MM.1S (cell line): ENCODE results near the gene PREB.
A peak's percentile ranks its signal among the peaks of the same experiment; 100 is the strongest.

Experiments used
- DNase-seq: peaks from one replicate; pipeline ENCODE4 v3.0.0-alpha.2; 2015
- H2AFZ ChIP-seq: fragments of 300-600 bp; sonication (generic); 2 replicates; pipeline ENCODE4 v1.6.0; 2016; ENCODE audit warnings: antibody characterized with exemption, low read length
- H3F3A ChIP-seq: fragments of 300-600 bp; sonication (generic); 2 replicates; pipeline ENCODE4 v1.6.1; 2016; ENCODE audit warnings: mild to moderate bottlenecking, antibody characterized with exemption, low read length, moderate library complexity, mixed read lengths; ENCODE audit not compliant: insufficient read depth
- H3K27ac ChIP-seq: fragments of 300-600 bp; sonication (generic); 2 replicates; pipeline ENCODE4 v1.5.1; 2016; ENCODE audit warnings: mild to moderate bottlenecking, low read length
- H3K27me3 ChIP-seq: fragments of 300-600 bp; sonication (generic); replicated peaks from 2 replicates; pipeline ENCODE4 v1.6.0; 2016; ENCODE audit warnings: low read length; ENCODE audit not compliant: insufficient read depth
- H3K36me3 ChIP-seq: fragments of 300-600 bp; sonication (generic); replicated peaks from 2 replicates; pipeline ENCODE4 v1.6.1; 2016; ENCODE audit warnings: mild to moderate bottlenecking, low read length, mixed read lengths; ENCODE audit not compliant: insufficient read depth
- H3K4me1 ChIP-seq: fragments of 300-600 bp; sonication (generic); 2 replicates; pipeline ENCODE4 v1.6.1; 2016; ENCODE audit warnings: low read length, mixed read lengths
- H3K4me2 ChIP-seq: fragments of 300-600 bp; sonication (generic); 2 replicates; pipeline ENCODE4 v1.6.0; 2016; ENCODE audit warnings: low read depth, low read length
- H3K4me3 ChIP-seq: fragments of 300-600 bp; sonication (generic); 2 replicates; pipeline ENCODE4 v1.5.1; 2016; ENCODE audit warnings: low read length, mixed read lengths
- H3K79me2 ChIP-seq: fragments of 300-600 bp; sonication (generic); 2 replicates; pipeline ENCODE4 v1.6.1; 2016; ENCODE audit warnings: mixed run types, low read length, mixed read lengths
- H3K9ac ChIP-seq: fragments of 300-600 bp; sonication (generic); 2 replicates; pipeline ENCODE4 v1.6.1; 2016; ENCODE audit warnings: low read length, mixed read lengths
- H3K9me2 ChIP-seq: fragments of 300-600 bp; sonication (generic); replicated peaks from 2 replicates; pipeline ENCODE4 v1.6.1; 2016; ENCODE audit warnings: mild to moderate bottlenecking, low read length, mixed read lengths; ENCODE audit not compliant: insufficient read depth
- H3K9me3 ChIP-seq: fragments of 300-600 bp; sonication (generic); replicated peaks from 2 replicates; pipeline ENCODE4 v1.6.1; 2016; ENCODE audit warnings: mild to moderate bottlenecking, low read length, mixed read lengths; ENCODE audit not compliant: insufficient read depth
- H4K20me1 ChIP-seq: fragments of 300-600 bp; sonication (generic); 2 replicates; pipeline ENCODE4 v1.6.1; 2016; ENCODE audit warnings: mild to moderate bottlenecking, low read length, moderate library complexity, mixed read lengths; ENCODE audit not compliant: insufficient read depth
- EZH2 ChIP-seq: fragments of 300-600 bp; sonication (generic); optimal IDR thresholded peaks from 2 replicates; pipeline ENCODE3; 2017; ENCODE audit warnings: low read depth, mild to moderate bottlenecking, antibody characterized with exemption, low read length, mixed read lengths
- EZH2phosphoT487 ChIP-seq: fragments of 300-600 bp; sonication (generic); IDR thresholded peaks from 2 replicates; pipeline ENCODE4 v1.6.1; 2018; ENCODE audit warnings: antibody characterized with exemption, low read length
- TF ChIP-seq, protein P1 (sequence below): fragments of 300-600 bp; sonication (generic); IDR thresholded peaks from 2 replicates; pipeline ENCODE4 v1.5.1; 2016; ENCODE audit warnings: antibody characterized with exemption, low read length, mixed read lengths

Gene PREB

DNA sequence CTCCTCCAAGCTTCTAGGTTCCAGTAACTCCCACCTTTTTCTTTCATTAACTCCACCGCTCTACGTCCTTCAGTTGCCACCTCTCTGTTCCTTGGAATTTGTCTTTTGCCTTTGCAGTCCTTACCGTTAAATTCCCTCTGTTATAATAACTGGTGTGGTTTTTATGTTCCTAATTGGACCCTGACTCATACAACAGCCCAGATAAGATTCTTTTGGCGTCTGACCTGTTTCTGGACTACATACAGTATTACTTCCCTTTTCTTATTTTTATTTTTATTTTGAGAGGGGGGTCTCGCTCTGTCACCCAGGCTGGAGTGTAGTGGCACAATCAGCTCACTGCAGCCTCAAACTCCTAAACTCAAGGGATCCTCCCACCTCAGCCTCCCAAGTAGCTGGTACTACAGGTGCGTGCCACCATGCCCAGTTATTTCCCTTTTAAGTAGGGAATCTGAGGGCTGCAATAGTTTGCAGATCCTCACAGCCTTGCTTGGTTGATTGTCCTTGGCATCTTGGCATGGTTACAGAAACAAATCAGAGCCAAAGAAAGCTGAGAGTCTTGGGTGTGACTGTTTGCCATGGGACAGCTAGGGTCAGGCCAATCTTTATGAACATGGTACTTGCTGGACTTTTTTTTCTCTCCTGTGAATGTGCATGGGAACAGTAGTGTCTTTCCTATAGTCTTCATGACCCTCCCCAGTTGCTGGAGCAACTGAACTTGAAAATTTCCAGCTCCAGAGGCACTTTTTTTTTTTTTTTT, 36.3 kb upstream of the PREB start:
- Histone ChIP-seq H3K27ac (no peak overlapping the region), H3K79me2 (no peaks in the 10 kb centered on the region), H3K36me3 (no peaks in the 10 kb centered on the region), H2AFZ (no peak overlapping the region), H4K20me1 (no peaks in the 10 kb centered on the region), H3K9ac (no peak overlapping the region), H3F3A (peaks cover 4% of the 10 kb centered on the region), H3K4me3 (no peak overlapping the region), H3K4me1 (peaks cover 17% of the 10 kb centered on the region), H3K9me3 (no peaks in the 10 kb centered on the region), H3K27me3 (no peaks in the 10 kb centered on the region), H3K9me2 (no peaks in the 10 kb centered on the region), H3K4me2 (no peak overlapping the region)
- no peak for DNase-seq
- TF ChIP-seq EZH2phosphoT487 (no peak), EZH2 (no peak)

DNA sequence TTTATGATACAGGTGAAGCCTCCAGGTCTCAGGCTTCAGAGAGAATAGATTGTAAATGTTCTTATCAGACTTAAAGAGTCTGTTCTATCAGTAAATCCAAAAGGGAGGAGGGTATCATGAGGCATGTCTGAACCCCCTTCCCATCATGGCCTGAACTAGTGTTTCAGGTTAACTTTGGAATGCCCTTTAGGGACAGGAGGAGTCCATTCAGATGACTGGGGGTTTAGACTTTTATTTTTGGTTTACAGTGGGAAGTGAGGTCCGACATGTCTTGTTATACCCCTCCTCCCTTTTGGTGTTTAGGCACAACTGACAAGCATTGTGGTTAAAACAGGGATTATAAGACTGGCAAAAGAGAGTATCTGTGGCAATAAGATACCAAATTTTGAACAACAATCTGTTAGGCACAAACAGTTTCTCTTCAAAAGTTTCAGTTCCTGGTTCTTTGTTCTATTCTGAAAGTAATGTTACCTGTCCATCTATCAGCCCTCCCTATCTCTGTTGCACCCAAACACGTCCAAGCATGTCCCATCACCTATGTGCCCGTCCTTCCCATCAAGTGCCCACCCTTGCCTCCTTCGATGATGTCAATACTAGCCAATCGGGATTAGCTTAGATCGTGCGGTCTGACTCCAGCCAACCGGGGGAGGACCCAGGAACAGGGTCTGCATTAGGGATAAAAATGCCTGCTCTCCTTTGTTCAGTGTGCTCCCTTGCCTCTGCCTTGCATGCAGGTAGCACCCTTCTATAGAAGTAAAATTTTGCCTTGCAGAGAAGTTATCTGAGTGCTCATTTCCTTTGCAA, 30.7 kb upstream of the PREB start:
- Histone ChIP-seq H4K20me1 (no peaks in the 10 kb centered on the region), H3K9me2 (no peaks in the 10 kb centered on the region), H3K9ac (peak overlapping the region; percentile 37; the same call in 1 of the 2 replicates), H3K27ac (peak overlapping the region; percentile 90), H3K4me3 (peak overlapping the region; percentile 18; the same call in 1 of the 2 replicates), H3K4me1 (peaks cover 57% of the 10 kb centered on the region), H3K9me3 (no peaks in the 10 kb centered on the region), H3K27me3 (no peaks in the 10 kb centered on the region), H3K79me2 (no peaks in the 10 kb centered on the region), H3K36me3 (no peaks in the 10 kb centered on the region), H3F3A (peaks cover 44% of the 10 kb centered on the region), H2AFZ (peak overlapping the region; percentile 29), H3K4me2 (peak overlapping the region; percentile 47; the same call in 1 of the 2 replicates)
- peak; percentile 82 for DNase-seq
- no peak for TF ChIP-seq EZH2
- TF ChIP-seq EZH2phosphoT487: no peak
- TF ChIP-seq, protein P1, sequence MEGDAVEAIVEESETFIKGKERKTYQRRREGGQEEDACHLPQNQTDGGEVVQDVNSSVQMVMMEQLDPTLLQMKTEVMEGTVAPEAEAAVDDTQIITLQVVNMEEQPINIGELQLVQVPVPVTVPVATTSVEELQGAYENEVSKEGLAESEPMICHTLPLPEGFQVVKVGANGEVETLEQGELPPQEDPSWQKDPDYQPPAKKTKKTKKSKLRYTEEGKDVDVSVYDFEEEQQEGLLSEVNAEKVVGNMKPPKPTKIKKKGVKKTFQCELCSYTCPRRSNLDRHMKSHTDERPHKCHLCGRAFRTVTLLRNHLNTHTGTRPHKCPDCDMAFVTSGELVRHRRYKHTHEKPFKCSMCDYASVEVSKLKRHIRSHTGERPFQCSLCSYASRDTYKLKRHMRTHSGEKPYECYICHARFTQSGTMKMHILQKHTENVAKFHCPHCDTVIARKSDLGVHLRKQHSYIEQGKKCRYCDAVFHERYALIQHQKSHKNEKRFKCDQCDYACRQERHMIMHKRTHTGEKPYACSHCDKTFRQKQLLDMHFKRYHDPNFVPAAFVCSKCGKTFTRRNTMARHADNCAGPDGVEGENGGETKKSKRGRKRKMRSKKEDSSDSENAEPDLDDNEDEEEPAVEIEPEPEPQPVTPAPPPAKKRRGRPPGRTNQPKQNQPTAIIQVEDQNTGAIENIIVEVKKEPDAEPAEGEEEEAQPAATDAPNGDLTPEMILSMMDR: no peak

DNA sequence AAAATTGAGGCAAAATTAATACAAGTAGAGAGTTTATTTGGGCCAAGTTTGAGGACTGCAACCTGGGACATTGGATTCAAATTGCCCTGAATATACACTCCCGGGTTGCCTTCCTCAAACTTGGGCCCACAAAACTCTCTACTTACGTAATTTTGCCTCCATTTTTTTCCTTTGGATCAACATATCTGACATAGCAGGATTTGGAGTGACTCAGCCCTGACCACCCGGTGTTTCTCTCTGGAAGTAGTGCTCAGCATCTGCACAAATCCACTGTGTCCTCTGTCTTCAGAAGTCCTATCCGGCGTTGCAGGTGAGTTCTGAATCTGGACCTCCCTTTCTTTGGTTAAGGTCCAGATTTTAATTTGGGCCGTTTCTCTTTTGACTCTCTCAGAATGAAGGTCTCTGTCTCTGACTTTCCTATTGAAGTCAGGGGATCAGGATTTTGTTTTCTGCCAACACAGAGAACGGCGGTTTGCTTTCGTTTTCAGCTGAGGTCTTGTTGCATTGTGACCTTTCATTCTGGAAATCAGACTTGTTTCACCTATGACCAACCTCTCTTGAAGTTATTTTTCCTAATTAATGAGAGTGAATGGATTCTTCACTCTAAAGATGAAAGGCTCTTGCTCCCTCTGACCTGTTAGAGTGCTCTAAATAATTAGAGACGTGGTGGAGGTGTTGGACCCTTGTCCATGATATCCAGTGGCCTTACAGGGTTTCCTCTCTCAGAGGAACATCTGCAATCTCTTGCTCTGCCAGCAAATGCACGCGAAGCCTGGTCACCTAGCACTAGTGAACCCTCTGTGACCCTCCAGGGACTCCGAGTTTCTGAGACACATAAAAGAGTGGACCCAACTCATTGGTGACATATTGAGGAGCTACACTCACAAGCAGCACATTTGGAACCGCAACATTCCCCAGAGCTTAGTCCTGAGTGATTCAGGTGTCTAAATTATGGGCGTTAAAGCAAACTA, 28.0 kb upstream of the PREB start:
- no peaks in the 10 kb centered on the region for H3K9me3 ChIP-seq
- H3K9me2 ChIP-seq: no peaks in the 10 kb centered on the region
- peak; percentile 85 for DNase-seq
- TF ChIP-seq, protein P1: no peak
- TF ChIP-seq EZH2: no peak
- no peak for TF ChIP-seq EZH2phosphoT487
- H4K20me1 ChIP-seq: no peaks in the 10 kb centered on the region
- peak overlapping the region; percentile 82 for H2AFZ ChIP-seq
- H3K27me3 ChIP-seq: no peaks in the 10 kb centered on the region
- H3K79me2 ChIP-seq: no peaks in the 10 kb centered on the region
- H3K4me1 ChIP-seq: peaks cover 62% of the 10 kb centered on the region
- peak overlapping the region; percentile 78 for H3K4me2 ChIP-seq
- peaks cover 44% of the 10 kb centered on the region for H3F3A ChIP-seq
- H3K9ac ChIP-seq: peak overlapping the region; percentile 65
- no peaks in the 10 kb centered on the region for H3K36me3 ChIP-seq
- H3K27ac ChIP-seq: peak overlapping the region; percentile 91
- peak overlapping the region; percentile 58 for H3K4me3 ChIP-seq
